Neural progenitor cell (in vitro differentiated cells): ENCODE data around the gene RGMA. TPM values are rescaled to one million over a fixed set of nuclear protein-coding genes. Genes with fewer than 3 reads are reported as not detected.

Experiments
- DNase-seq: peaks from one replicate; pipeline ENCODE4 v3.0.0-alpha.2; 2016; ENCODE audit warnings: low spot score
- H2AFZ ChIP-seq: fragments of 200-600 bp; sonication (generic); replicated peaks from 2 replicates; pipeline ENCODE4 v1.6.1; 2016; ENCODE audit warnings: antibody characterized with exemption
- H3F3A ChIP-seq: fragments of 200-600 bp; sonication (generic); 2 replicates; pipeline ENCODE4 v1.6.1; 2016; ENCODE audit warnings: antibody characterized with exemption, low read depth
- H3K27ac ChIP-seq: fragments of 200-600 bp; sonication (generic); 2 replicates; pipeline ENCODE4 v1.5.1; 2016; ENCODE audit warnings: mild to moderate bottlenecking
- H3K27me3 ChIP-seq: fragments of 200-600 bp; sonication (generic); 2 replicates; pipeline ENCODE4 v1.6.1; 2016; ENCODE audit warnings: mild to moderate bottlenecking, moderate library complexity
- H3K36me3 ChIP-seq: fragments of 200-600 bp; sonication (generic); 2 replicates; pipeline ENCODE4 v1.5.1; 2016
- H3K4me1 ChIP-seq: fragments of 200-600 bp; sonication (generic); 2 replicates; pipeline ENCODE4 v1.6.1; 2016; ENCODE audit warnings: mixed run types
- H3K4me2 ChIP-seq: fragments of 200-600 bp; sonication (generic); 2 replicates; pipeline ENCODE4 v1.6.1; 2016
- H3K4me3 ChIP-seq: fragments of 200-600 bp; sonication (generic); 2 replicates; pipeline ENCODE4 v1.5.1; 2016
- H3K79me2 ChIP-seq: fragments of 200-600 bp; sonication (generic); 2 replicates; pipeline ENCODE4 v1.6.1; 2016; ENCODE audit warnings: low read depth
- H3K9ac ChIP-seq: fragments of 200-600 bp; sonication (generic); 2 replicates; pipeline ENCODE4 v1.6.1; 2016
- H3K9me3 ChIP-seq: fragments of 200-600 bp; sonication (generic); 2 replicates; pipeline ENCODE4 v1.5.1; 2016; ENCODE audit warnings: low read depth
- H4K20me1 ChIP-seq: fragments of 200-600 bp; sonication (generic); 2 replicates; pipeline ENCODE4 v1.6.1; 2016; ENCODE audit warnings: low read depth
- H3K27ac Mint-ChIP-seq: 3 replicates; pipeline ENCODE4 v1.8.0; 2021; ENCODE audit warnings: mixed read lengths
- H3K27me3 Mint-ChIP-seq: 2 replicates; pipeline ENCODE4 v1.8.0; 2022; ENCODE audit warnings: low read depth, mild to moderate bottlenecking, inconsistent platforms, moderate library complexity, mixed read lengths; ENCODE audit not compliant: insufficient read depth
- H3K36me3 Mint-ChIP-seq: 3 replicates; pipeline ENCODE4 v1.8.0; 2021; ENCODE audit warnings: mixed read lengths
- H3K4me1 Mint-ChIP-seq: 3 replicates; pipeline ENCODE4 v1.8.0; 2021; ENCODE audit warnings: mixed read lengths
- H3K4me3 Mint-ChIP-seq: 3 replicates; pipeline ENCODE4 v1.8.0; 2021; ENCODE audit warnings: mild to moderate bottlenecking, moderate library complexity, mixed read lengths
- H3K9me3 Mint-ChIP-seq: 3 replicates; pipeline ENCODE4 v1.8.0; 2020; ENCODE audit warnings: mixed read lengths
- EZH2 ChIP-seq: fragments of 200-600 bp; sonication (generic); IDR thresholded peaks from 2 replicates; pipeline ENCODE4 v1.6.1; 2017; ENCODE audit warnings: antibody characterized with exemption, mild to moderate bottlenecking, moderate library complexity
- EZH2phosphoT487 ChIP-seq: fragments of 200-600 bp; sonication (generic); IDR thresholded peaks from 2 replicates; pipeline ENCODE4 v1.6.1; 2017; ENCODE audit warnings: antibody characterized with exemption
- total RNA-seq: library from RNA; depleted of rRNA; stranded (reverse); fragments of >200 nt; gene quantifications from 2 replicates; pipeline ENCODE4 v1.2.3, GENCODE V29; 2015; ENCODE audit warnings: low replicate concordance
- TF ChIP-seq, protein P1 (sequence below): fragments of 200-600 bp; sonication (generic); IDR thresholded peaks from 2 replicates; pipeline ENCODE4 v1.5.1; 2017; ENCODE audit warnings: antibody characterized with exemption, mild to moderate bottlenecking

Gene RGMA
- total RNA-seq, 1 donor from 2014 or later, result 41.4 TPM

DNA sequence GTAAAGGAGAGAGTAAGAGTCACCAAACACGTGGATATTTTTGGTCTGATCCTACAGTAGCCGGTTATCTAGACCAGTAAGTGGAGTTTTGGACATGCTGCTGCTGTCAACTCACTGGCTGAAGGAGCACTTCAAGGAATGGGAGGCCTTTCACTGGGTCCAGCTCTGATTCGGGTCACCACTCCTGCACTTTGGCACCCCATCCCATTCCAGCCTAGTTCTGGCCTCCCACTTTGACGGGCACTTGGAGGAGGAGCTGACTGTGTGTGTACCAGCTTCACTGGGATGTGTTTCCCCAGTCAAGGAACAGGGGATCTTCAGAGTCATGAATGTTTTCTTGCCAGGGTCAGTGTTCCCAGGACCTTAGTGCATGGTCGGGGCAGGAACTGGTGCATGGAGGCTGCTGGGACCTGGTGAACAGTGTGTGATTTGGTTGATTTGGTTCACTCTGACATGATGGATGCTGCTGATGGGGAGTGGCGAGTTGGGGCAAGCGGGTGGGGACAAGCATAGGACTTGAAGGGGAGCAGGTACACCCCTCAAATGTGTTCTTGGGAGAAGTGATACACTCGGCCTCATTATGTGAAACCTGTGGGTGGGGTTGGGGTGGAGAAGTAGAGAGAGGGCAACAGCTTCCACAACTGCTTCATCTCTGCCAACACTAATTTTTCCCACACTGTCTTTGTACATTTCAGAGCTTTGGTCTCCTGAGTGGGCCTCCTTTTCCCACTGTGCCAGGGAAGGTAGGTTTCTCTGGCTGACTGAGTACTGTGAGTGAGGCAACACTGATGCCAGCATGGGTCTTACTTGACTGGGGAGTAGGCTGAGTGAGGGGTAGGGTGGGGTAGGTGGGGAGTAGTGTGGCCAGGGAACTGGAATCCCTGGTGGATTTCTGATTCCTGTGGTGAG is 64.0 kb downstream of the RGMA start:
- no peak overlapping the region for H3K27ac Mint-ChIP-seq
- H3K27ac ChIP-seq, result no peak overlapping the region

DNA sequence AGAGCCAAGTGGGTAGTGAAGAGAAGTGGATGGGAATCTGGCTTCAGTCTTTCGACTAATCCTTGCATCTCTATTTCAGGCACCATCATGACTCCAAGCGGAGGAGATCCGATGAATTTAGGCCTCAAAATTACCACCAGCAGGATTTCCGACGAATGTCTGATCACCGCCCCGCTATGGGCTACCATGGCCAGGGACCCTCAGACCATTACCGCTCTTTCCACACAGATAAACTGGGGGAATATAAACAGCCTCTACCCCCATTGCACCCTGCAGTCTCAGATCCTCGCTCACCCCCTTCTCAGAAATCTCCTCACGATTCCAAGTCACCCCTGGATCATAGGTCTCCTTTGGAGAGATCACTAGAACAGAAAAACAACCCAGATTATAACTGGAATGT is 64.7 kb downstream of the RGMA start:
- H3K27ac Mint-ChIP-seq, result no peak overlapping the region
- H3F3A ChIP-seq, result peaks cover 32% of the 10 kb centered on the region

More for the DNA sequence above, 64.0 kb downstream of the RGMA start:
- Histone ChIP-seq H4K20me1 (peaks cover 53% of the 10 kb centered on the region), H3K4me3 (no peak overlapping the region), H3K9me3 (no peaks in the 10 kb centered on the region), H2AFZ (no peak overlapping the region), H3K9ac (no peak overlapping the region), H3K36me3 (peaks cover 33% of the 10 kb centered on the region), H3F3A (peaks cover 38% of the 10 kb centered on the region), H3K27me3 (no peaks in the 10 kb centered on the region), H3K79me2 (peaks cover 41% of the 10 kb centered on the region), H3K4me2 (no peak overlapping the region), H3K4me1 (peaks cover 8% of the 10 kb centered on the region)
- Mint-ChIP-seq H3K36me3 (peaks cover 59% of the 10 kb centered on the region), H3K27me3 (peaks cover 2% of the 10 kb centered on the region), H3K4me3 (peak overlapping the region; percentile 18), H3K9me3 (no peaks in the 10 kb centered on the region), H3K4me1 (peaks cover 11% of the 10 kb centered on the region)
- DNase-seq, result no peak
- no peak for TF ChIP-seq EZH2phosphoT487

DNA sequence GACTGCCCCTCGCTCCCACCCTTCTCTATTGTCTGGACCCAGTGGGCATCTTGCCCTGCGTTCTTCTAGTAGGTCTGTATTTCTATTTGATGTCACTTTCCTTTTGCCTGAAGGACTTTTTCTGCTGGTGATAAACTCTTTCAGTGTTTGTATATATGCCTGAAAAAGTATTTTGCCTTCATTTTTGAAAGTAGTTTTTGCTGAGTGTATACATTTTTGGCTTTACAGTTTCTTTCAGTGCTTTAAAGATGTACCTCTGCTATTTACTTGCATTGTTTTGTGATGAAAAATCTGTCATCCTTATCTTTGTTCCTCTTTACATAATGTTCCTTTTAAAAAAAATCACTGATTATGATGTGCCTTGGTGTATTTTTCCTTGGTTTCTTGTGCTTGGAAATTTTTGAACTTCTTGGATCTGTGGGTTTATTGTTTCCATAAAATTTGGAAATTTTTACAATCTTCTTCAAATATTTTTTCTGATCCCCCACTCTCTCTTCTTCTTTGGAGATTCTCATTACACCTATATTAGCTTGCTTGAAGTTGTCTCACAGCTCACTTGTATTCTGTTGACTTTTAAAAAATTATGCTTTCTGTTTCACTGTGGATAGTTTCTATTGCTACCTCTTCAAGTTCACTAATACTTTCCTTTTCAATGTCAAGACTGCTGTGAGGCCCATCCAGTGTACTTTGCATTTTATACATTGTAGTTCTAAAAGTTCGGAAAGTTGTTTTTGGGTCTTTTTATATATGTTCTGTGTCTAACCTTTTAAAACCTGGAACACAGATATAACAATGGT is 67.8 kb downstream of the RGMA start:
- Mint-ChIP-seq H3K9me3 (no peaks in the 10 kb centered on the region), H3K27ac (no peak overlapping the region), H3K36me3 (peaks cover 74% of the 10 kb centered on the region), H3K4me1 (no peaks in the 10 kb centered on the region), H3K27me3 (no peaks in the 10 kb centered on the region), H3K4me3 (no peak overlapping the region)
- Histone ChIP-seq H3K9ac (no peak overlapping the region), H3K4me3 (no peak overlapping the region), H3K36me3 (peaks cover 50% of the 10 kb centered on the region), H3K9me3 (no peaks in the 10 kb centered on the region), H3K27ac (no peak overlapping the region), H3K4me2 (no peak overlapping the region), H3K27me3 (no peaks in the 10 kb centered on the region), H2AFZ (no peak overlapping the region), H3K79me2 (peaks cover 47% of the 10 kb centered on the region), H4K20me1 (peaks cover 37% of the 10 kb centered on the region), H3K4me1 (no peaks in the 10 kb centered on the region), H3F3A (peaks cover 11% of the 10 kb centered on the region)
- no peak for DNase-seq
- TF ChIP-seq EZH2, result no peak
- TF ChIP-seq, protein P1, sequence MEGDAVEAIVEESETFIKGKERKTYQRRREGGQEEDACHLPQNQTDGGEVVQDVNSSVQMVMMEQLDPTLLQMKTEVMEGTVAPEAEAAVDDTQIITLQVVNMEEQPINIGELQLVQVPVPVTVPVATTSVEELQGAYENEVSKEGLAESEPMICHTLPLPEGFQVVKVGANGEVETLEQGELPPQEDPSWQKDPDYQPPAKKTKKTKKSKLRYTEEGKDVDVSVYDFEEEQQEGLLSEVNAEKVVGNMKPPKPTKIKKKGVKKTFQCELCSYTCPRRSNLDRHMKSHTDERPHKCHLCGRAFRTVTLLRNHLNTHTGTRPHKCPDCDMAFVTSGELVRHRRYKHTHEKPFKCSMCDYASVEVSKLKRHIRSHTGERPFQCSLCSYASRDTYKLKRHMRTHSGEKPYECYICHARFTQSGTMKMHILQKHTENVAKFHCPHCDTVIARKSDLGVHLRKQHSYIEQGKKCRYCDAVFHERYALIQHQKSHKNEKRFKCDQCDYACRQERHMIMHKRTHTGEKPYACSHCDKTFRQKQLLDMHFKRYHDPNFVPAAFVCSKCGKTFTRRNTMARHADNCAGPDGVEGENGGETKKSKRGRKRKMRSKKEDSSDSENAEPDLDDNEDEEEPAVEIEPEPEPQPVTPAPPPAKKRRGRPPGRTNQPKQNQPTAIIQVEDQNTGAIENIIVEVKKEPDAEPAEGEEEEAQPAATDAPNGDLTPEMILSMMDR, result no peak
- TF ChIP-seq EZH2phosphoT487, result no peak

More for the DNA sequence above, 64.7 kb downstream of the RGMA start:
- TF ChIP-seq, protein P1, result no peak
- TF ChIP-seq EZH2 (no peak), EZH2phosphoT487 (no peak)
- no peaks in the 10 kb centered on the region for H3K27me3 Mint-ChIP-seq
- Histone ChIP-seq H3K4me1 (peaks cover 8% of the 10 kb centered on the region), H2AFZ (no peak overlapping the region), H3K27me3 (no peaks in the 10 kb centered on the region), H3K27ac (no peak overlapping the region), H4K20me1 (peaks cover 53% of the 10 kb centered on the region), H3K4me2 (no peak overlapping the region), H3K36me3 (peaks cover 37% of the 10 kb centered on the region), H3K4me3 (no peak overlapping the region), H3K79me2 (peaks cover 44% of the 10 kb centered on the region), H3K9me3 (no peaks in the 10 kb centered on the region), H3K9ac (no peak overlapping the region)
- H3K4me1 Mint-ChIP-seq, result peaks cover 5% of the 10 kb centered on the region
- no peak overlapping the region for H3K4me3 Mint-ChIP-seq
- H3K9me3 Mint-ChIP-seq, result no peaks in the 10 kb centered on the region
- peaks cover 64% of the 10 kb centered on the region for H3K36me3 Mint-ChIP-seq
- DNase-seq, result no peak
